ENCODE data around the gene INPP5E. TPM values are rescaled to one million over a fixed set of nuclear protein-coding genes. Genes with fewer than 3 reads are reported as not detected.

INPP5E gene
- total RNA-seq, 1 donor from 2014 or later: 4.7 TPM

- H3K27me3 ChIP-seq (ENCODE audit: control insufficient read depth in 3 of 3, insufficient read depth in 3 of 3, low read length in 3 of 3): no peaks in the 10 kb centered on the region
- no peak overlapping the region for H3K27ac ChIP-seq (ENCODE audit: low read depth, low read length)
- no peaks in the 10 kb centered on the region for H3K9me3 ChIP-seq (ENCODE audit: control insufficient read depth in 3 of 3, low read length in 3 of 3)
- H3K9ac ChIP-seq (ENCODE audit: low read depth in 1 of 3, low read length in 3 of 3): no peak overlapping the region
- peaks cover 86 to 94% (median 92%) of the 10 kb centered on the region in 3 donors for H3K36me3 ChIP-seq (ENCODE audit: control insufficient read depth in 3 of 3, insufficient read depth in 3 of 3, low read length in 3 of 3)
- no peaks in the 10 kb centered on the region for H3K4me1 ChIP-seq (ENCODE audit: control insufficient read depth in 3 of 3, insufficient read depth in 3 of 3, low read length in 3 of 3)
- no peak overlapping the region for H3K4me3 ChIP-seq (ENCODE audit: low read length in 3 of 3)
Measured at GRCh38 chr9:136472640-136473353, 33.2 kb upstream of the INPP5E start.

GRCh38 chr9:136471802-136472487, 32.3 kb upstream of the INPP5E start:
- Histone ChIP-seq H3K36me3 (ENCODE audit: control insufficient read depth in 3 of 3, insufficient read depth in 3 of 3, low read length in 3 of 3) (peaks cover 83 to 93% (median 92%) of the 10 kb centered on the region in 3 donors), H3K4me3 (ENCODE audit: low read length in 3 of 3) (no peak overlapping the region), H3K27me3 (ENCODE audit: control insufficient read depth in 3 of 3, insufficient read depth in 3 of 3, low read length in 3 of 3) (no peaks in the 10 kb centered on the region), H3K9ac (ENCODE audit: low read depth in 1 of 3, low read length in 3 of 3) (no peak overlapping the region), H3K9me3 (ENCODE audit: control insufficient read depth in 3 of 3, low read length in 3 of 3) (no peaks in the 10 kb centered on the region), H3K4me1 (ENCODE audit: control insufficient read depth in 3 of 3, insufficient read depth in 3 of 3, low read length in 3 of 3) (no peaks in the 10 kb centered on the region), H3K27ac (ENCODE audit: low read depth, low read length) (no peak overlapping the region)

- Histone ChIP-seq H3K36me3 (ENCODE audit: control insufficient read depth in 3 of 3, insufficient read depth in 3 of 3, low read length in 3 of 3) (peaks cover 83 to 95% (median 92%) of the 10 kb centered on the region in 3 donors), H3K9me3 (ENCODE audit: control insufficient read depth in 3 of 3, low read length in 3 of 3) (no peaks in the 10 kb centered on the region), H3K27me3 (ENCODE audit: control insufficient read depth in 3 of 3, insufficient read depth in 3 of 3, low read length in 3 of 3) (no peaks in the 10 kb centered on the region), H3K27ac (ENCODE audit: low read depth, low read length) (no peak overlapping the region), H3K9ac (ENCODE audit: low read depth in 1 of 3, low read length in 3 of 3) (no peak overlapping the region), H3K4me3 (ENCODE audit: low read length in 3 of 3) (no peak overlapping the region), H3K4me1 (ENCODE audit: control insufficient read depth in 3 of 3, insufficient read depth in 3 of 3, low read length in 3 of 3) (no peaks in the 10 kb centered on the region)
Measured at GRCh38 chr9:136470792-136471469, 31.3 kb upstream of the INPP5E start.

GRCh38 chr9:136470356-136470755, 30.7 kb upstream of the INPP5E start:
- H3K36me3 ChIP-seq (ENCODE audit: control insufficient read depth in 3 of 3, insufficient read depth in 3 of 3, low read length in 3 of 3): peaks cover 83 to 95% (median 92%) of the 10 kb centered on the region in 3 donors

GRCh38 chr9:136467766-136468165, 28.1 kb upstream of the INPP5E start:
- Histone ChIP-seq H3K27me3 (ENCODE audit: control insufficient read depth in 3 of 3, insufficient read depth in 3 of 3, low read length in 3 of 3) (no peaks in the 10 kb centered on the region), H3K9ac (ENCODE audit: low read depth in 1 of 3, low read length in 3 of 3) (no peak overlapping the region), H3K36me3 (ENCODE audit: control insufficient read depth in 3 of 3, insufficient read depth in 3 of 3, low read length in 3 of 3) (peaks cover 80 to 95% (median 90%) of the 10 kb centered on the region in 3 donors), H3K4me3 (ENCODE audit: low read length in 3 of 3) (no peak overlapping the region), H3K4me1 (ENCODE audit: control insufficient read depth in 3 of 3, insufficient read depth in 3 of 3, low read length in 3 of 3) (no peaks in the 10 kb centered on the region), H3K27ac (ENCODE audit: low read depth, low read length) (no peak overlapping the region), H3K9me3 (ENCODE audit: control insufficient read depth in 3 of 3, low read length in 3 of 3) (no peaks in the 10 kb centered on the region)

More at GRCh38 chr9:136470356-136470755, 30.7 kb upstream of the INPP5E start:
- H3K9ac ChIP-seq (ENCODE audit: low read depth in 1 of 3, low read length in 3 of 3): no peak overlapping the region
- no peak overlapping the region for H3K4me3 ChIP-seq (ENCODE audit: low read length in 3 of 3)
- no peaks in the 10 kb centered on the region for H3K4me1 ChIP-seq (ENCODE audit: control insufficient read depth in 3 of 3, insufficient read depth in 3 of 3, low read length in 3 of 3)
- no peaks in the 10 kb centered on the region for H3K27me3 ChIP-seq (ENCODE audit: control insufficient read depth in 3 of 3, insufficient read depth in 3 of 3, low read length in 3 of 3)
- H3K9me3 ChIP-seq (ENCODE audit: control insufficient read depth in 3 of 3, low read length in 3 of 3): no peaks in the 10 kb centered on the region
- H3K27ac ChIP-seq (ENCODE audit: low read depth, low read length): no peak overlapping the region

DNA sequence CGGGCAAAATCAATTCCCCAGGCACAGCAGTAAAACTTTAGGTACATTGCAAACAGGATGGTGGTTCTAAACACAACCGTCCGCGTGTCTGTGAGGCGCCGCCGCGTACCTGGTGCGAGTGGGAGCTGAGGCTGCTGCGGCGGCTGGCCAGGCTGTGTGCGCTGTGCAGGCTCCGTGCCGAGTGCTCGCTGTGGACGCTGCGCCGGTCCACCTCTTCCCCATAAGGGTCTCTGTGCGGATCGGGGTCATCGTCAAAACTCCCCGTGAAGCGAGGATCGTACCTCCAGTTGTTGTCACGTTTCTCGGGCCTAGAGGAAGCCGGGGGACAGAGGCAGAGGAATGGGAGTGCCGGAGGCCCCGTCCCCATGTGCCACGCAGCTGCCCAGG, 26.5 kb upstream of the INPP5E start:
- no peaks in the 10 kb centered on the region for H3K4me1 ChIP-seq (ENCODE audit: control insufficient read depth in 3 of 3, insufficient read depth in 3 of 3, low read length in 3 of 3)
- no peak overlapping the region for H3K9ac ChIP-seq (ENCODE audit: low read depth in 1 of 3, low read length in 3 of 3)
- no peak overlapping the region for H3K4me3 ChIP-seq (ENCODE audit: low read length in 3 of 3)
- no peak overlapping the region for H3K27ac ChIP-seq (ENCODE audit: low read depth, low read length)
- H3K36me3 ChIP-seq (ENCODE audit: control insufficient read depth in 3 of 3, insufficient read depth in 3 of 3, low read length in 3 of 3): peaks cover 76 to 93% (median 85%) of the 10 kb centered on the region in 3 donors
- no peaks in the 10 kb centered on the region for H3K9me3 ChIP-seq (ENCODE audit: control insufficient read depth in 3 of 3, low read length in 3 of 3)
- H3K27me3 ChIP-seq (ENCODE audit: control insufficient read depth in 3 of 3, insufficient read depth in 3 of 3, low read length in 3 of 3): no peaks in the 10 kb centered on the region

GRCh38 chr9:136465500-136466154, 26.0 kb upstream of the INPP5E start:
- Histone ChIP-seq H3K9me3 (ENCODE audit: control insufficient read depth in 3 of 3, low read length in 3 of 3) (no peaks in the 10 kb centered on the region), H3K4me3 (ENCODE audit: low read length in 3 of 3) (no peak overlapping the region), H3K4me1 (ENCODE audit: control insufficient read depth in 3 of 3, insufficient read depth in 3 of 3, low read length in 3 of 3) (no peaks in the 10 kb centered on the region), H3K36me3 (ENCODE audit: control insufficient read depth in 3 of 3, insufficient read depth in 3 of 3, low read length in 3 of 3) (peaks cover 76 to 93% (median 85%) of the 10 kb centered on the region in 3 donors), H3K27me3 (ENCODE audit: control insufficient read depth in 3 of 3, insufficient read depth in 3 of 3, low read length in 3 of 3) (no peaks in the 10 kb centered on the region), H3K9ac (ENCODE audit: low read depth in 1 of 3, low read length in 3 of 3) (no peak overlapping the region), H3K27ac (ENCODE audit: low read depth, low read length) (no peak overlapping the region)

GRCh38 chr9:136464241-136464640, 24.6 kb upstream of the INPP5E start:
- no peaks in the 10 kb centered on the region for H3K27me3 ChIP-seq (ENCODE audit: control insufficient read depth in 3 of 3, insufficient read depth in 3 of 3, low read length in 3 of 3)

DNA sequence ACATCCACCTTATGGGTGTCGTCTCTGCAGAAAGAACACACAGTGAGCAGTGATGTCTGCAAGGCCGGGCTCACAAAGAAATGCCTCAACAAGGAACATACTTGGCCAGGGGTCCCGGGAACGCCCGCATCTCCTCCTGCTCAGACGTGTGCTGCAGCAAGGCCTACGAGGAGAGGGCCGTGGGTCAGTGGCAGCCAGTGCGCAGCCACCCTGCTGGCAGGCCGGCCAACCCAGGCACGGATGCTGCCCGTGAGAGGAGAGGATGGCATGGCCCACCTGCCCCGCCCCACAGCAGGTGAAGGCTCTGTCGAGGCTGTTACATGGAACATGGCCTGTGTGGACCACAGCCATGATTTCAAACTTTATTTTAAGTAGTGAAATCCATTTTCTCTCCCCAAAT, 23.9 kb upstream of the INPP5E start:
- H3K27ac ChIP-seq (ENCODE audit: low read depth, low read length): no peak overlapping the region
- no peaks in the 10 kb centered on the region for H3K27me3 ChIP-seq (ENCODE audit: control insufficient read depth in 3 of 3, insufficient read depth in 3 of 3, low read length in 3 of 3)
- H3K9ac ChIP-seq (ENCODE audit: low read depth in 1 of 3, low read length in 3 of 3): no peak overlapping the region
- no peaks in the 10 kb centered on the region for H3K9me3 ChIP-seq (ENCODE audit: control insufficient read depth in 3 of 3, low read length in 3 of 3)
- no peak overlapping the region for H3K4me3 ChIP-seq (ENCODE audit: low read length in 3 of 3)
- H3K4me1 ChIP-seq (ENCODE audit: control insufficient read depth in 3 of 3, insufficient read depth in 3 of 3, low read length in 3 of 3): no peaks in the 10 kb centered on the region
- peaks cover 78 to 89% (median 84%) of the 10 kb centered on the region in 3 donors for H3K36me3 ChIP-seq (ENCODE audit: control insufficient read depth in 3 of 3, insufficient read depth in 3 of 3, low read length in 3 of 3)

More at GRCh38 chr9:136464241-136464640, 24.6 kb upstream of the INPP5E start:
- Histone ChIP-seq H3K27ac (ENCODE audit: low read depth, low read length) (no peak overlapping the region), H3K9me3 (ENCODE audit: control insufficient read depth in 3 of 3, low read length in 3 of 3) (no peaks in the 10 kb centered on the region), H3K4me3 (ENCODE audit: low read length in 3 of 3) (no peak overlapping the region), H3K9ac (ENCODE audit: low read depth in 1 of 3, low read length in 3 of 3) (no peak overlapping the region), H3K36me3 (ENCODE audit: control insufficient read depth in 3 of 3, insufficient read depth in 3 of 3, low read length in 3 of 3) (peaks cover 74 to 88% (median 81%) of the 10 kb centered on the region in 3 donors), H3K4me1 (ENCODE audit: control insufficient read depth in 3 of 3, insufficient read depth in 3 of 3, low read length in 3 of 3) (no peaks in the 10 kb centered on the region)
